Common myeloid progenitor, CD34-positive (primary cell): ENCODE results near the gene SIM2. TPM values are rescaled to one million over a fixed set of nuclear protein-coding genes. Genes with fewer than 3 reads are reported as not detected.
"Not testable (repeated sequence)": the region's sequence is repeated elsewhere in the genome, so short reads cannot be mapped to it uniquely, and the experiment has no call there.

ENCODE experiments used
- CTCF ChIA-PET: fragments of 350-600 bp; sonication (Branson Sonifier 250); formaldehyde crosslinking; loops from one replicate; lab custom pipeline; 2021; ENCODE audit warnings: antibody characterized with exemption; lab: Charles Lee
- POLR2A ChIA-PET: fragments of 350-600 bp; sonication (Branson Sonifier 250); formaldehyde crosslinking; loops from one replicate; lab custom pipeline; 2021; ENCODE audit warnings: antibody characterized with exemption; lab: Charles Lee
- DNase-seq, 3 donors: peaks; one replicate each; pipeline versions ENCODE4 v3.0.0 to v3.0.0-alpha.2; 2013
- H3K27ac ChIP-seq, 2 experiments: 1 replicate in 1 of 2; 2 replicates in 1 of 2; pipeline ENCODE4 v1.7.0; 2013; ENCODE audit warnings: inconsistent platforms in 2 of 2, low read length in 2 of 2, mild to moderate bottlenecking in 2 of 2, low read depth in 1 of 2, moderate library complexity in 1 of 2; ENCODE audit not compliant: severe bottlenecking in 2 of 2, insufficient read depth in 1 of 2, poor library complexity in 1 of 2
- H3K27me3 ChIP-seq, 5 experiments: replicated peaks in 2 of 5; 1 replicate in 3 of 5; 2 replicates in 2 of 5; pipeline versions ENCODE4 v1.6.1 to v1.7.0; 2013; ENCODE audit warnings: low read length in 4 of 5, mild to moderate bottlenecking in 2 of 5, moderate library complexity in 2 of 5, inconsistent platforms in 1 of 5; ENCODE audit not compliant: insufficient read depth in 5 of 5, control insufficient read depth in 4 of 5
- H3K36me3 ChIP-seq, 4 experiments: 1 replicate in 2 of 4; 2 replicates in 2 of 4; pipeline versions ENCODE4 v1.6.1 to v1.7.0; 2013; ENCODE audit warnings: low read length in 3 of 4, control low read depth in 1 of 4, mild to moderate bottlenecking in 1 of 4; ENCODE audit not compliant: control insufficient read depth in 4 of 4, insufficient read depth in 4 of 4
- H3K4me1 ChIP-seq, 4 experiments: 1 replicate in 3 of 4; 2 replicates in 1 of 4; pipeline versions ENCODE4 v1.6.1 to v1.7.1; 2013; ENCODE audit warnings: low read length in 3 of 4, mild to moderate bottlenecking in 3 of 4, control low read depth in 1 of 4, inconsistent platforms in 1 of 4, moderate library complexity in 1 of 4; ENCODE audit not compliant: control insufficient read depth in 4 of 4, insufficient read depth in 4 of 4; ENCODE audit errors: control extremely low read depth in 1 of 4
- H3K4me3 ChIP-seq, 7 experiments: 1 replicate in 4 of 7; 2 replicates in 3 of 7; pipeline versions ENCODE4 v1.5.1 to v1.7.0; 2013; ENCODE audit warnings: mild to moderate bottlenecking in 7 of 7, low read length in 6 of 7, moderate library complexity in 6 of 7, inconsistent platforms in 2 of 7, low read depth in 2 of 7, control low read depth in 1 of 7; ENCODE audit not compliant: insufficient read depth in 4 of 7, control insufficient read depth in 1 of 7; ENCODE audit errors: extremely low read depth in 1 of 7
- H3K9me3 ChIP-seq, 5 experiments: 1 replicate in 4 of 5; 2 replicates in 1 of 5; pipeline versions ENCODE4 v1.6.1 to v1.7.1; 2013; ENCODE audit warnings: low read length in 4 of 5, mild to moderate bottlenecking in 2 of 5, inconsistent platforms in 1 of 5, low read depth in 1 of 5, moderate library complexity in 1 of 5; ENCODE audit not compliant: control insufficient read depth in 4 of 5, insufficient read depth in 2 of 5; ENCODE audit errors: control extremely low read depth in 1 of 5
- WGBS: methylation state at CpG from one replicate; pipeline ENCODE4 v1.1.5; 2013; ENCODE audit not compliant: insufficient coverage; 5-methylcytosine and 5-hydroxymethylcytosine counted together
- polyA plus RNA-seq: library from polyadenylated mRNA; unstranded; fragments of 120-200 nt; gene quantifications from one replicate; pipeline ENCODE4 v1.2.1, GENCODE V29; 2013

The SIM2 gene
- 0.17 TPM for polyA plus RNA-seq

GRCh38 chr21:36698981-36699545 lies at the start of gene SIM2:
Gene SIM2 (plus strand): TSS chr21:36699115. CDS start chr21:36699747, 632 bp downstream.
- Histone ChIP-seq H3K4me1 (peaks cover 0 to 46% (median 32%) of the 10 kb centered on the region in 4 experiments), H3K27me3 (peaks cover 3 to 100% (median 71%) of the 10 kb centered on the region in 5 experiments), H3K36me3 (no peaks in the 10 kb centered on the region), H3K4me3 (peak within 1 kb of the TSS in 4 of 7 experiments; percentile 15 to 54 (median 48)), H3K27ac (no peak within 1 kb of the TSS), H3K9me3 (no peaks in the 10 kb centered on the region)
- DNase-seq = peak in 1 of 3 donors; percentile 39
- ChIA-PET CTCF (interaction anchor here (1.3 kb wide), 1 partner anchor 226 kb away, joined by 3 read pairs; no protein-coding TSS in a partner anchor), POLR2A (interaction anchor here (1.5 kb wide), 1 partner anchor 12 kb away, joined by 4 read pairs; no protein-coding TSS in a partner anchor)
- WGBS = under 1% methylated on average over 48 of the region's 70 CpGs

GRCh38 chr21:36654324-36654723 lies 44.6 kb upstream of the SIM2 start:
- no peak for DNase-seq
- no peak overlapping the region for H3K27ac ChIP-seq
- 96% methylated on average over 16 of the region's 17 CpGs for WGBS
- H3K27me3 ChIP-seq = peaks cover 0 to 14% (median 12%) of the 10 kb centered on the region in 5 experiments
- H3K4me3 ChIP-seq = no peak overlapping the region
- H3K36me3 ChIP-seq = no peaks in the 10 kb centered on the region
- POLR2A ChIA-PET = no interaction called here
- CTCF ChIA-PET = interaction anchor here (1.0 kb wide), 1 partner anchor 24 kb away, joined by 4 read pairs; no protein-coding TSS in a partner anchor
- no peaks in the 10 kb centered on the region for H3K9me3 ChIP-seq
- H3K4me1 ChIP-seq = no peaks in the 10 kb centered on the region

- H3K9me3 ChIP-seq = no peaks in the 10 kb centered on the region
- ChIA-PET POLR2A (no interaction called here), CTCF (no interaction called here)
- H3K27ac ChIP-seq = no peak overlapping the region
- H3K27me3 ChIP-seq = peaks cover 0 to 14% (median 12%) of the 10 kb centered on the region in 5 experiments
- WGBS = 96% methylated on average over 7 of the region's 10 CpGs
- no peaks in the 10 kb centered on the region for H3K36me3 ChIP-seq
- H3K4me3 ChIP-seq = no peak overlapping the region
- no peak for DNase-seq
- no peaks in the 10 kb centered on the region for H3K4me1 ChIP-seq
Measured at GRCh38 chr21:36654796-36655325, 44.1 kb upstream of the SIM2 start.

- no peak for DNase-seq
- H3K27me3 ChIP-seq = peaks cover 0 to 20% (median 12%) of the 10 kb centered on the region in 5 experiments
- no peaks in the 10 kb centered on the region for H3K4me1 ChIP-seq
- WGBS = 57% methylated on average over 6 of the region's 6 CpGs
- CTCF ChIA-PET = no interaction called here
- H3K36me3 ChIP-seq = no peaks in the 10 kb centered on the region
- H3K27ac ChIP-seq = no peak overlapping the region
- POLR2A ChIA-PET = no interaction called here
- no peaks in the 10 kb centered on the region for H3K9me3 ChIP-seq
- H3K4me3 ChIP-seq = no peak overlapping the region
Measured at GRCh38 chr21:36656138-36656537, 42.8 kb upstream of the SIM2 start.

- DNase-seq, H3K27ac ChIP-seq, H3K4me1 ChIP-seq, H3K9me3 ChIP-seq, H3K4me3 ChIP-seq, H3K36me3 ChIP-seq, CTCF ChIA-PET, POLR2A ChIA-PET: not testable (repeated sequence)
- H3K27me3 ChIP-seq = peaks cover 0 to 28% (median 12%) of the 10 kb centered on the region in 5 experiments
- WGBS = 80% methylated on average over 1 of the region's 1 CpG
Measured at GRCh38 chr21:36657290-36657689, 41.6 kb upstream of the SIM2 start.

DNA sequence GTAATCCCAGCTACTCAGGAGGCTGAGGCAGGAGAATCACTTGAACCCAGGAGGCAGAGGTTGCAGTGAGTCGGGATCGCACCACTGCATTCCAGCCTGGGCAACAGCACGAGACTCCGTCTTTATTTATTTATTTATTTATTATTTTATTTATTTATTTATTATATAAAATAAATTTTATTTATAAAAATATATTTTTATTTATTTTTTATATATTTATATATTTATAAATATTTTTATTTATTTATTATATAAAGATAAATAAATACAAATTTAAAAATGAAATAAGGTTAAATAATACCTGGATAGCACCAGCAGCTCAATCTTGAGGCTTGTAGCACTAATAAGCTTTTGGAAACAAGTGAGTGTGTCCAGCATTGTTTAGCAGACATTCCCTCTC lies 40.9 kb upstream of the SIM2 start:
- no peak overlapping the region for H3K27ac ChIP-seq
- no peak overlapping the region for H3K4me3 ChIP-seq
- H3K27me3 ChIP-seq = peaks cover 0 to 31% (median 12%) of the 10 kb centered on the region in 5 experiments
- H3K9me3 ChIP-seq = no peaks in the 10 kb centered on the region
- no CpG with 5 or more reads among the region's 4 CpGs for WGBS
- H3K36me3 ChIP-seq = no peaks in the 10 kb centered on the region
- ChIA-PET POLR2A (no interaction called here), CTCF (interaction anchor here (1.0 to 1.1 kb wide), 2 partner anchors 22 to 27 kb away, joined by 3 to 5 read pairs; no protein-coding TSS in a partner anchor)
- no peak for DNase-seq
- H3K4me1 ChIP-seq = no peaks in the 10 kb centered on the region

DNA sequence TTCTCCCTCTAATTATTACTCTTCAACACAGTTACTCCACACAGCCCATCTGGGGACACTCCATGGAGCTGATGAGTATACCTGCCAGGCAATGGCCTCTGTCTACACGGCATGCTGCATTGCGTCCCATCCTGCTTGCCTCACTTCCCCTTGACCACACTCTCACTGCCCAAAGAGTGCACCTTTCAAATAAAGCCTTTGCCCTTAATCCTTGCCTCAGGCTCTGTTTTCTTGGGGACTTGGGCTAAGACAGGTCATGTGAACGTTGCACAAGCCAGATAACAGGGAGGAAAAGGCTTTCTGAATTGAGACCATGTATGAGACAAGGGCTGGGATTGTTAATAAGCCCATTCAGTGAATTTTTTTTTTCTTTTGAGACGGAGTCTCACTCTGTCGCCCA lies 40.0 kb upstream of the SIM2 start:
- 100% methylated on average over 3 of the region's 5 CpGs for WGBS

More for the DNA sequence above, 40.0 kb upstream of the SIM2 start:
- POLR2A ChIA-PET = no interaction called here
- Histone ChIP-seq H3K4me1 (no peaks in the 10 kb centered on the region), H3K36me3 (no peaks in the 10 kb centered on the region), H3K4me3 (no peak overlapping the region), H3K27ac (no peak overlapping the region), H3K9me3 (no peaks in the 10 kb centered on the region), H3K27me3 (peaks cover 0 to 38% (median 12%) of the 10 kb centered on the region in 5 experiments)
- no peak for DNase-seq
- CTCF ChIA-PET = interaction anchor here (1.1 kb wide), 1 partner anchor 21 kb away, joined by 5 read pairs; no protein-coding TSS in a partner anchor
